Measurements from ENCODE around the gene ZSCAN23.

DNA sequence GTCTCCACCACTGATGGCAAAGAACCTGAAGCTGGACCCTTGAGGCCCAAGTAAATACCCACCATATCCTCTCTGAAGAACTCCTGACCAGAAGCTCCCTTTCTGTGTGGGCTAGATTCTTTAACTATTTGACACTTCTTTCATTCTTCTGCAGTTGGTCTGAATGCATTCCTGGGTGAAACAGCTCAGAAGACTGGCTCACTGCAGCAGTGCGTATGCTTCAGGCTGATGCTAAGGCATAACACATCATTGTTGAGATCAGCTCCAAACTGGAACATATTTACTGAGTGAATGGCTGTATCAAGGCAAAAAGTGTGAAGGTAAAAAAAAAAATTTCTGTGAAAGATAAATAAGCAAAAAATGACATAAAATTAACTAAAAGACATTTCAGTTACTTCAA lies 19.7 kb downstream of the ZSCAN23 start:
- TF ChIP-seq POLR2AphosphoS5 (IDR thresholded peaks at IDR 0.05; ENCODE audit: low read depth): no peak
- TF ChIP-seq, protein P1, sequence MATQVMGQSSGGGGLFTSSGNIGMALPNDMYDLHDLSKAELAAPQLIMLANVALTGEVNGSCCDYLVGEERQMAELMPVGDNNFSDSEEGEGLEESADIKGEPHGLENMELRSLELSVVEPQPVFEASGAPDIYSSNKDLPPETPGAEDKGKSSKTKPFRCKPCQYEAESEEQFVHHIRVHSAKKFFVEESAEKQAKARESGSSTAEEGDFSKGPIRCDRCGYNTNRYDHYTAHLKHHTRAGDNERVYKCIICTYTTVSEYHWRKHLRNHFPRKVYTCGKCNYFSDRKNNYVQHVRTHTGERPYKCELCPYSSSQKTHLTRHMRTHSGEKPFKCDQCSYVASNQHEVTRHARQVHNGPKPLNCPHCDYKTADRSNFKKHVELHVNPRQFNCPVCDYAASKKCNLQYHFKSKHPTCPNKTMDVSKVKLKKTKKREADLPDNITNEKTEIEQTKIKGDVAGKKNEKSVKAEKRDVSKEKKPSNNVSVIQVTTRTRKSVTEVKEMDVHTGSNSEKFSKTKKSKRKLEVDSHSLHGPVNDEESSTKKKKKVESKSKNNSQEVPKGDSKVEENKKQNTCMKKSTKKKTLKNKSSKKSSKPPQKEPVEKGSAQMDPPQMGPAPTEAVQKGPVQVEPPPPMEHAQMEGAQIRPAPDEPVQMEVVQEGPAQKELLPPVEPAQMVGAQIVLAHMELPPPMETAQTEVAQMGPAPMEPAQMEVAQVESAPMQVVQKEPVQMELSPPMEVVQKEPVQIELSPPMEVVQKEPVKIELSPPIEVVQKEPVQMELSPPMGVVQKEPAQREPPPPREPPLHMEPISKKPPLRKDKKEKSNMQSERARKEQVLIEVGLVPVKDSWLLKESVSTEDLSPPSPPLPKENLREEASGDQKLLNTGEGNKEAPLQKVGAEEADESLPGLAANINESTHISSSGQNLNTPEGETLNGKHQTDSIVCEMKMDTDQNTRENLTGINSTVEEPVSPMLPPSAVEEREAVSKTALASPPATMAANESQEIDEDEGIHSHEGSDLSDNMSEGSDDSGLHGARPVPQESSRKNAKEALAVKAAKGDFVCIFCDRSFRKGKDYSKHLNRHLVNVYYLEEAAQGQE (IDR thresholded peaks at IDR 0.05; ENCODE audit: insufficient replicate concordance, low read depth): no peak

Data from HL-60 (cell line).